Upper lobe of left lung (tissue), 6 donors: Measurements from ENCODE around the gene TRAPPC1. TPM values are rescaled to one million over a fixed set of nuclear protein-coding genes. Genes with fewer than 3 reads are reported as not detected.
A peak's percentile ranks its signal among the peaks of the same experiment; 100 is the strongest.

ENCODE experiments used
- ATAC-seq, 2 donors: fragments of 200-7000 bp; cut with Tn5 transposase; one replicate each; pipeline ENCODE4 v1.9.1; 2022; ENCODE audit warnings: mild to moderate bottlenecking in 2 of 2, moderate library complexity in 2 of 2; ENCODE audit not compliant: low FRiP score in 2 of 2
- DNase-seq, 2 donors: peaks; one replicate each; pipeline ENCODE4 v3.0.0-alpha.2; 2019 to 2020
- H3K27ac ChIP-seq, 4 donors: fragments of 200-600 bp; sonication (generic); one replicate each; pipeline ENCODE4 v1.5.1; 2016 to 2019
- H3K27me3 ChIP-seq, 4 donors: fragments of 200-600 bp; sonication (generic); one replicate each; pipeline ENCODE4 v1.5.1; 2017 to 2019
- H3K36me3 ChIP-seq, 4 donors: fragments of 200-600 bp; sonication (generic); one replicate each; pipeline ENCODE4 v1.5.1; 2016 to 2019
- H3K4me1 ChIP-seq, 4 donors: fragments of 200-600 bp; sonication (generic); one replicate each; pipeline ENCODE4 v1.5.1; 2018 to 2019
- H3K4me3 ChIP-seq, 4 donors: fragments of 200-600 bp; sonication (generic); one replicate each; pipeline ENCODE4 v1.5.1; 2017 to 2019; ENCODE audit warnings: mild to moderate bottlenecking in 2 of 4, moderate library complexity in 1 of 4
- H3K9me3 ChIP-seq, 4 donors: fragments of 200-600 bp; sonication (generic); one replicate each; pipeline ENCODE4 v1.5.1; 2018 to 2019
- EP300 ChIP-seq, 4 donors: sonication (generic); formaldehyde crosslinking; IDR thresholded peaks; one replicate each; pipeline ENCODE4 v1.5.1; 2017; ENCODE audit warnings: antibody characterized with exemption in 4 of 4, control low read depth in 2 of 4
- POLR2A ChIP-seq, 4 donors: fragments of 450-650 bp; IDR thresholded peaks; one replicate each; pipeline ENCODE4 v1.5.1; 2016 to 2017; ENCODE audit warnings: antibody characterized with exemption in 4 of 4, mild to moderate bottlenecking in 2 of 4
- POLR2AphosphoS5 ChIP-seq, 2 donors: sonication (generic); formaldehyde crosslinking; IDR thresholded peaks; one replicate each; pipeline ENCODE4 v1.5.1; 2017; ENCODE audit warnings: antibody characterized with exemption in 2 of 2
- WGBS, 2 donors: methylation state at CpG; one replicate each; pipeline ENCODE4 v1.1.5; 2017 to 2018; 5-methylcytosine and 5-hydroxymethylcytosine counted together
- total RNA-seq, 6 donors: library from RNA; depleted of rRNA in 4 of 6; stranded (reverse); fragments of >200 nt in 4 of 6; gene quantifications; one replicate each; pipeline versions ENCODE4 v1.1.0 to v1.2.1, GENCODE V29; 2016 to 2021
- TF ChIP-seq, protein P1 (sequence below), 6 experiments: fragments of 450-650 bp in 4 of 6; fragments of 200-600 bp in 2 of 6; sonication (generic) in 2 of 6; IDR thresholded peaks; one replicate each; pipeline ENCODE4 v1.5.1; 2016 to 2019; ENCODE audit warnings: antibody characterized with exemption in 6 of 6
- donor health status: DM: no; HTN: no; CAD: no; lungs with moderate emphysema.
- donor health status: DM: no; HTN: yes; CAD: no; lungs with severe emphysema.

Gene TRAPPC1
- total RNA-seq, 6 donors from 2014 or later: 70.4 to 148 (median 95.8) TPM

DNA sequence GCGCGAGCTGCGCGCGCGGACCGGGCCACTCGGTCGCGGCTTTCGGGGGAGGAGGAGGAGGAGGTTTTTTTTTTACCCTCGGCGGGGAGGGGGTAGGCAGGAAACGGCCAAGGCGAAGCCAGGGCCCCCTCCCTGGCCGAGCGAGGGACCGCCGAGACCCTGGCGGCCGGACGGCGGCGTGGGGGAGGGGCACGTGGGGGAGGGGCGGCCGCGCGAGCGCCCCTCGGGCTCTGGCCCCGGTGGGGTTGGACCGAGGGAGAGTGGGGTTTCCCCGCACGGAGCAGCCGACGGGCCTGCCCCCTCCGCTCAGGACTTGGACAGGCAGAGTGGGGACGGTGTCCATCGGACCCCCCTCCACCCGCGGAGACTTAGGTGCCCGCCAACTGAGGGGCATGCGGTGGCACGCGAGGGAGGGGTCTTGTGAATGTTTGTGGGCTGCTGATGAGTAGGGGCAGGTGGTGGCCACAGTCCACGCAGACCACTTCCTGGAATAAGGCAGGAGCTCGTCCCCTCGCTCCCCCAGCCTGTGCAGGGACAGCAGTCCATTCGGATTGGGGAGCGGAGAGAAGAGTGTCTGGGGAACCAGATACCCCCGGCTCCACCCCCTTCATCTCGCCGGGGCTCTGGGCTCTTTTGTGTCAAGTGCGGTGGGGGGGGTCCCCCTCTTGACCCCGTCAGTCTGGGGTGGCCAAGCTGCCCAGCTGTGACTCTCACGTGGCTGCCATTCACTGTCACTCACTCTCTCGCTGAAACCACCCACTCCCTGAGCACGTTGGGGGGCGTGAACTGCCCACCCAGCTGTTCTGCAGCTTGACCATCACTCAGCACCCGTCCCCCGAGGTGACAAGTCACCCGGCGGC, 46.1 kb downstream of the TRAPPC1 start:
- WGBS, 2 donors: 1% methylated on average over 19 to 48 of the region's 64 CpGs
- Histone ChIP-seq H3K9me3 (no peaks in the 10 kb centered on the region), H3K27me3 (no peaks in the 10 kb centered on the region), H3K4me3 (peak overlapping the region; percentile 62 to 96 (median 78)), H3K27ac (peak overlapping the region; percentile 89 to 96 (median 92)), H3K36me3 (peaks cover 0 to 18% (median under 1%) of the 10 kb centered on the region in 4 donors), H3K4me1 (peaks cover 56 to 68% (median 62%) of the 10 kb centered on the region in 4 donors)
- DNase-seq (peak; percentile 73 to 92), ATAC-seq (peak in 1 of 2 donors; percentile 5)
- TF ChIP-seq POLR2AphosphoS5 (IDR thresholded peaks at IDR 0.05) (peak; percentile 33 to 54), EP300 (IDR thresholded peaks at IDR 0.05) (no peak), POLR2A (IDR thresholded peaks at IDR 0.05) (peak in 2 of 4 donors; percentile 32 to 65)
- TF ChIP-seq, protein P1, sequence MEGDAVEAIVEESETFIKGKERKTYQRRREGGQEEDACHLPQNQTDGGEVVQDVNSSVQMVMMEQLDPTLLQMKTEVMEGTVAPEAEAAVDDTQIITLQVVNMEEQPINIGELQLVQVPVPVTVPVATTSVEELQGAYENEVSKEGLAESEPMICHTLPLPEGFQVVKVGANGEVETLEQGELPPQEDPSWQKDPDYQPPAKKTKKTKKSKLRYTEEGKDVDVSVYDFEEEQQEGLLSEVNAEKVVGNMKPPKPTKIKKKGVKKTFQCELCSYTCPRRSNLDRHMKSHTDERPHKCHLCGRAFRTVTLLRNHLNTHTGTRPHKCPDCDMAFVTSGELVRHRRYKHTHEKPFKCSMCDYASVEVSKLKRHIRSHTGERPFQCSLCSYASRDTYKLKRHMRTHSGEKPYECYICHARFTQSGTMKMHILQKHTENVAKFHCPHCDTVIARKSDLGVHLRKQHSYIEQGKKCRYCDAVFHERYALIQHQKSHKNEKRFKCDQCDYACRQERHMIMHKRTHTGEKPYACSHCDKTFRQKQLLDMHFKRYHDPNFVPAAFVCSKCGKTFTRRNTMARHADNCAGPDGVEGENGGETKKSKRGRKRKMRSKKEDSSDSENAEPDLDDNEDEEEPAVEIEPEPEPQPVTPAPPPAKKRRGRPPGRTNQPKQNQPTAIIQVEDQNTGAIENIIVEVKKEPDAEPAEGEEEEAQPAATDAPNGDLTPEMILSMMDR (IDR thresholded peaks at IDR 0.05): no peak

DNA sequence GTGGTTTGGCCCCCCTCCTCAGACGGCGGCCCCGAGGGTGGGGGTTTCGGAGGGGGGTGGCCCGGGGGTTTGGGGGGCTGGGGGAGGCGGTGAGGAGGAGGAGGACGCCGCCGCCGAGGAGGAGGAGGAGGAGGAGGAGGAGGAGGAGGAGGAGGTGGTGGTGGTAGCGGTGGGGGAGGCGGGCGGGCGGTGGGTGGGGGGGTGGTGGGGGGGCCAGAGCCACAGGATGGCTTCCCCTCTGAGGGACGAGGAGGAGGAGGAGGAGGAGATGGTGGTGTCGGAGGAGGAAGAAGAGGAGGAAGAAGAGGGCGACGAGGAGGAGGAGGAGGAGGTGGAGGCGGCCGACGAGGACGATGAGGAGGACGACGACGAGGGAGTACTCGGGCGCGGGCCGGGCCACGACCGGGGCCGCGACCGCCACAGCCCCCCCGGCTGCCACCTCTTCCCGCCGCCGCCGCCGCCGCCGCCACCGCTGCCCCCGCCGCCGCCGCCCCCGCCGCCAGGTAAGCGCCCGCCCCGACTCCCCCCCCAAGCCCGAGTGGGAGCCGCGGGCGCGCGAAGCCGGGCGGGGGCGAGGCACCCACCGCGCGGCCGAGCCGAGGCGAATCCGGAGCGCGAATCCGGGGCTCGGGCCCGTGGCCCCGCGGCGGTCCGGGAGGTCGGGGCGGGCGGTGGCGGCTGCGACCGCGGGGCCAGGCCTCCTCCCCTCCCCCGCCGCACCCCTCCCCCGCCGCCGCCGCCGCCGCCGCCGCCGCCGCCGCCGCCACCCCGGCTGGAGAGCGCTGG, 47.0 kb downstream of the TRAPPC1 start:
- ATAC-seq (no peak), DNase-seq (peak in 1 of 2 donors; percentile 90)
- Histone ChIP-seq H3K36me3 (peaks cover 0 to 15% (median 2%) of the 10 kb centered on the region in 4 donors), H3K27ac (peak overlapping the region; percentile 89 to 96 (median 92)), H3K27me3 (no peaks in the 10 kb centered on the region), H3K4me3 (peak overlapping the region; percentile 50 to 96 (median 73)), H3K9me3 (no peaks in the 10 kb centered on the region), H3K4me1 (peaks cover 52 to 65% (median 57%) of the 10 kb centered on the region in 4 donors)
- 0 to 1% methylated on average over 6 to 43 of the region's 100 CpGs for WGBS, 2 donors
- TF ChIP-seq POLR2AphosphoS5 (IDR thresholded peaks at IDR 0.05) (no peak), POLR2A (IDR thresholded peaks at IDR 0.05) (no peak), EP300 (IDR thresholded peaks at IDR 0.05) (no peak)
- TF ChIP-seq, protein P1 (IDR thresholded peaks at IDR 0.05): no peak

DNA sequence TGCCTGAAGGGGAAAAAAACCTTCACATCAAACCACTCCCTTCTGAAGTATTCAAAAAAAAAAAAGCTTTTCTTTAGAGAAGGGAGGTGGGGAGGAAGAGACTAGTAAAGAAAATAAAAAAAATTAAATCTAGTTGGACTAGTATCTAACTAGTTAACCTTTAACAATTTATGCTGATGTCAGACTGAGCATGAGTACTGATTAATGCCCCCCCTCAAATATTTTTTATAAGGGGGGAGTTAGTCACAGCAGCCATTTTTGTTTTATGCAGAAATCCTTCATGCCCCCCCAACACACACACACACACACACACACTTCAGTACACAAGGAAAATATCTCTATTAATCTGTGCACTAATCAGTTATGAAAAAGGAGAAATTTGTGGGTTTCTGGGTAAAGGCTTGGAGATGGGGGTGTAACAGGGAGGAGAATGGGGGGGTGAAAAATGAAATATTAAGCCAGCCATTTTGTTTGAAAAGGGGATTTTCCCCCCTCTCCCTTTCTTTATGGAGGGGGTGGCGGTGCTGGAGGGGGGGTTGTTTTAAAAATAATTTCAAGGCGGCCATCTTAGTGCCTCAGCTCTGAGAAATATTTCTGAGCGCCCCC, 47.9 kb downstream of the TRAPPC1 start:
- Histone ChIP-seq H3K27me3 (no peaks in the 10 kb centered on the region), H3K36me3 (peaks cover 0 to 15% (median 2%) of the 10 kb centered on the region in 4 donors), H3K4me3 (peak overlapping the region in 3 of 4 donors; percentile 62 to 96 (median 84)), H3K9me3 (no peaks in the 10 kb centered on the region), H3K4me1 (peaks cover 43 to 56% (median 48%) of the 10 kb centered on the region in 4 donors), H3K27ac (peak overlapping the region; percentile 89 to 96 (median 92))
- no peak for TF ChIP-seq EP300 (IDR thresholded peaks at IDR 0.05)
- no peak for TF ChIP-seq POLR2AphosphoS5 (IDR thresholded peaks at IDR 0.05)
- TF ChIP-seq, protein P1 (IDR thresholded peaks at IDR 0.05): no peak
- no peak for TF ChIP-seq POLR2A (IDR thresholded peaks at IDR 0.05)
- WGBS, 2 donors: 6 to 8% methylated on average over 3 of the region's 3 CpGs
- ATAC-seq (no peak), DNase-seq (no peak)

DNA sequence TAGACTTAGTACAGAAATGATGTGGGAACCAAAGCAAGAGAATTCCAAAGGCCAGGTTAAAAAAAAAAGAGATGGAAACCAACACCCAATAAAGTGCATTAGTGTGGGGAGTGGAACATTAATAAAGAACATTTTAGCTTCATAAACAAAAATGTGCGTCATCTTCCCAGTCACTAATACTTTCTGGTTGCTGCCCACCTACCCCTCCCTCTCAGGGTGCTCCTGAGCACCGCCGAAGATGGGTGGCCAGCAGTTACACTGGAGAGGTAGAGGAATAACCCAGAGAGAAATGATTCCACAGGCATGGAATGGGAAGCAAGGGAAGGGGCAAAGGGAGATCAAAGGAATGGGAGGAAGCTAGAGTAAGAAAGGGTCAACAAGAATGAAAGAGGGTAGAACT, 49.1 kb downstream of the TRAPPC1 start:
- H3K27ac ChIP-seq: peak overlapping the region in 3 of 4 donors; percentile 7 to 96 (median 27)

More for the DNA sequence above, 49.1 kb downstream of the TRAPPC1 start:
- no peak overlapping the region for H3K4me3 ChIP-seq
- no peaks in the 10 kb centered on the region for H3K27me3 ChIP-seq
- ATAC-seq: no peak
- peaks cover 31 to 43% (median 36%) of the 10 kb centered on the region in 4 donors for H3K4me1 ChIP-seq
- TF ChIP-seq, protein P1 (IDR thresholded peaks at IDR 0.05): no peak
- TF ChIP-seq EP300 (IDR thresholded peaks at IDR 0.05): no peak
- TF ChIP-seq POLR2AphosphoS5 (IDR thresholded peaks at IDR 0.05): no peak
- no peak for TF ChIP-seq POLR2A (IDR thresholded peaks at IDR 0.05)
- DNase-seq: no peak
- H3K9me3 ChIP-seq: no peaks in the 10 kb centered on the region
- H3K36me3 ChIP-seq: peaks cover 0 to 19% (median 2%) of the 10 kb centered on the region in 4 donors
- 80 to 92% methylated on average over 3 of the region's 3 CpGs for WGBS, 2 donors
